HK-2 (cell line): Measurements from ENCODE around the gene NAV2.
"Not testable (repeated sequence)": the region's sequence is repeated elsewhere in the genome, so short reads cannot be mapped to it uniquely, and the experiment has no call there.

Experiments used
- DNase-seq: peaks from one replicate; pipeline ENCODE4 v3.0.0-alpha.2; 2018; ENCODE audit not compliant: unreplicated experiment

Gene NAV2

DNA sequence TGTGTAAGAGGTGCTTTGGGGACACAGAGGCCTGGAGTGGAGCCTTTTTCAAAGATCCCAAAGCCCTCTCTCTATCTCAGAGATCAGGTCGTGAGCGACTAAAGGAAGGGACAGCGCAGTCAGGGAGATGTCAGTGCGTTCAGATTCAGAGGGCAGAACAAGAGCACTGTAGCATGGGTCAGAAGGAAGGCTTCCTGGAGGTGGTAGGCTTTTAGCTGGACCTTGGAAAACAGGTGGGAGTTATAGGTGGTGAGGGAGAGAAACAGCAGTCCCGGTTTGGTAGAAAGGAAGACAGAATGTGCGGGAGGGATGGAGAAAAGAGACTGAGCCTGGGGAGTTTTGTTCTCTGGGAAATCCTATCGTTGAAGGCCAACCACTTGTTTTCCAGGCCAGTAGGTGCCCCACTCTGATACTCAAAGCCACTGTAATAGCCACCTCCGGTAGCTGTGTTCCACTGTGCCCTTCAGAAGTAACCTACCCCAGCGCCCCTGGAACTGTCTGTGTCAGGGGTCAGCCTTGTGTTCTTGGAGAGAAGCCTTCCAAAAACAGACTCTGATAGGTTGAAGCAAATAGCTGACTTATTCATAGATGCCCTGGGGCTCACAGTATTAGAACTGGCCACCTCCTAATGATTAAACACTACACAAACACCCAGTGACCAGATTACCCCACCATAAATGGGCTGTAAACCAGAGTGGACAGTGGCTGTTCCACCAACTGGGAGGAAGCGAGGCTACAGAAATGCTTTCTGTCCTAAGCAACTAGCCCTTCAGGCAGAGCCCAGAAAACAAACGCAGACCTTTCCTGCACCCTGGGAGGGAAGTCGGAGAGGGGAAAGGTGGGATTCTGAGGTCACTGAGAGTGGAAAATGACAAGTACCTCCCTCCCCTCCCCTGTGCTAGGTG is 289.9 kb downstream of the NAV2 start:
- DNase-seq = no peak

DNA sequence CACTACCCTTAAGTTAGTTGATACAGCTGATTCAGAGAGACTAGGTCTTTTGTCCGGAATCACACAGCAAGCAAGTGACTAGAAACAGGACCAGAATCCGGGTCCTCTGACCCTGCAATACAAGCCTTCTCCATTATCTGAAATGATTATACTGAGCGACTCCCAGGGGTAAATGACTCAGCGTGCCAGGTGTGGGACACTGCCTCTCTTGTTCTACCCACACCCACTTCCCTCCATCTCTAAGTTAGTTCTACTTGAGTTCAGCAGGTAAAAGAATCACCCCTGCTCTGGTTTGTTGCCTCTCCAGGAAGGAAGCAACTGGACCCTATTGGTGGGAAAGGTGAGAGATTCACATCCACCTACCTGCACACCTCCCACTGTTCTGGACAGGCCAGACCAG is 290.7 kb downstream of the NAV2 start:
- no peak for DNase-seq

DNA sequence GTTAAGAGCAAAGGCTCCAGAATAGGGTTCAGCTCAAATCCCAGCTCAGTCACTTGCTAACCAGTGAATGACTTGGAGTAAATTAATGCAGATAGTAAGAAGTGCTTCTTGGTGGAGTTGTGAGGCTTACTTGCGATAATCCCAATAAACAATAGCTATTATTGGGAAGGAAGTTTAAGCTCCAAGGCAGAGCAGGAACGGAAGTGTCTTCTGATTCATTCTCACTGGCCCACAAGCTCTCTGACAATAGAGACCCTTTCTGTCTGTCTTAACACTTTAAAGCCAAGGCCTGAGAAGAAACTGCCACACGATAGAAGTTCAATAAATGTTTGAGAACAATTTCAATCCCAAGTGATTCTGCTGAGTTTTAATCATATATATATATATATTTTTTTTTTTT is 292.2 kb downstream of the NAV2 start:
- DNase-seq = no peak

DNA sequence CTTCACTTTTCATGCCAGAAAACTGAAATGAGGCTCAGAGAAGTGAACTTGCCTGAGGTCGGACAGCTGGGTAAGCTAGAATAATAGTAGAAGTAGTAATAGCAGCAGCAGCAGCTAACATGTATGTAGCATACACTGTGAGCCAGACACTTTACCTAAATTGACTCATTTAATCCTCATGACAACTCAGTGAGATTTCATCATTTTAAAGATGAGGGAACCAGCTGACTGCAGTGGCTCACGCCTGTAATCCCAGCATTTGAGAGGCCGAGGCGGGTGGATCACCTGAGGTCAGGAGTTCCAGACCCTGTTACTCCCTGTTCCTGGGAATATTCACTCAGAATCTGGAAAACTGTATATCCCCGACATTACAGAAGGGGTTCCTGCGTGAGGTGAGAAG is 293.1 kb downstream of the NAV2 start:
- DNase-seq = no peak

DNA sequence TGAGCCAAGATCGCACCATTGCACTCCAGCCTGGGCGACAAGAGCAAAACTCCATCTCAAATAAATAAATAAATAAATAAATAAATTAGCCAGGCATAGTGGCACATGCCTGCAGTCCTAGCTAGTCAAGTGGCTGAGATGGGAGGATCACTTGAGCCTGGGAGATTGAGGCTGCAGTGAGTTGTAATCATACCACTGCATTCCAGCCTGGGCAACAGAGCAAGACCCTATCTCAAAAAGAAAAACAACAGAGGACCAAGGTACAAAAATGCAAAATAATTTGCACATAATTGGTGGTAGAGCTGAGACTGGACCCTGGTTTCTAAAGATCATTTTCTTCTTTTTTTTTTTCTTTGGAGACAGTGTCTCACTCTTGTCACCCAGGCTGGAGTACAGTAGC is 294.0 kb downstream of the NAV2 start:
- DNase-seq = not testable (repeated sequence)

DNA sequence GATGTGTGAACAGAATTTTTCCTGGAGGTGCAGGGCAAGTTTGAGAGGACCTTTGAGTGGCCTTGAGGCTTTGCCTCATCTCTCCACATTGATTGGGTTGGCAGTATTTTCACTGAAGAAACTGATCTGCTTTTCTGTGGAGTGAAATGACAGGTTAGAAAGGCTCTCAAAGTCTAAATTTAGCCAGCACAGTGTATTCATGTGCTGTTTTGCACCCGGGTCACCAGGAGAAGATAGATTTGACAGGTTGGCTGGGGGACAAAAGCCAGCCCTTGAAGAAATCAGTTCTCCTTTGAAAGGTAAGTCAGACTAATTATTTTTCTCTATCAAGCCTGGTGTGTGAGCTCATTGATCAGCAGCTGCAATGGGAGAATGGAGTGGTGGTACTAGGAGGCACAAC is 294.7 kb downstream of the NAV2 start:
- DNase-seq = no peak

DNA sequence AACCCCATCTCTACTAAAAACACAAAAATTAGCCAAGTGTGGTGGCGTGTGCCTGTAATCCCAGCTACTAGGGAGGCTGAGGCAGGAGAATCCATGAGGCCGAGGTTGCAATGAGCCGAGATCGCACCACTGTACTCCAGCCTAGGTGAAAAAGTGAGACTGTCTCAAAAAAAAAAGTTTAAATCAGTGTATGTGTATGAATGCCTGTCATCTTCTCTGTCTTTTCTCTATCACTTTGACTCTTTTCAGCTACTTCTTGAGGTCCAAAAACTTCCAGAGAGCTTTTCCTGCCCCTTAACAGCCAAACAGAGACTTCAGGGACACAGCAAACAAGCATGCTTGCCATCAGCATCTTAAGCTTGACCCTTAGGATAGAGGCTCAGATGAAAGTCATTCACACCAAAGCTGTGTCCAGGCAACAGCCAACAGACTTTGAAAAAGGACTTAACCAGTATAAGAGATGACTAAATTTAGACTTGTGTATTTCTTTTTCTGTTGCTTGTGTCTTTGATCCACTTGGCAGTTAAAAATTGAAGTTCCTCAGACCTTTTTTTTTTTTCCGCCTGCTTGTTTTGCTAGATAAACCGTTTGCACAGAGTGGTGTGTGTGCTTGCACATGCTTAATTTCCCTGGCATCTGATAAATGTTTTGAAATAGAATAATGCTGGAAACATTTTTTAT is 295.7 kb downstream of the NAV2 start:
- DNase-seq = no peak

DNA sequence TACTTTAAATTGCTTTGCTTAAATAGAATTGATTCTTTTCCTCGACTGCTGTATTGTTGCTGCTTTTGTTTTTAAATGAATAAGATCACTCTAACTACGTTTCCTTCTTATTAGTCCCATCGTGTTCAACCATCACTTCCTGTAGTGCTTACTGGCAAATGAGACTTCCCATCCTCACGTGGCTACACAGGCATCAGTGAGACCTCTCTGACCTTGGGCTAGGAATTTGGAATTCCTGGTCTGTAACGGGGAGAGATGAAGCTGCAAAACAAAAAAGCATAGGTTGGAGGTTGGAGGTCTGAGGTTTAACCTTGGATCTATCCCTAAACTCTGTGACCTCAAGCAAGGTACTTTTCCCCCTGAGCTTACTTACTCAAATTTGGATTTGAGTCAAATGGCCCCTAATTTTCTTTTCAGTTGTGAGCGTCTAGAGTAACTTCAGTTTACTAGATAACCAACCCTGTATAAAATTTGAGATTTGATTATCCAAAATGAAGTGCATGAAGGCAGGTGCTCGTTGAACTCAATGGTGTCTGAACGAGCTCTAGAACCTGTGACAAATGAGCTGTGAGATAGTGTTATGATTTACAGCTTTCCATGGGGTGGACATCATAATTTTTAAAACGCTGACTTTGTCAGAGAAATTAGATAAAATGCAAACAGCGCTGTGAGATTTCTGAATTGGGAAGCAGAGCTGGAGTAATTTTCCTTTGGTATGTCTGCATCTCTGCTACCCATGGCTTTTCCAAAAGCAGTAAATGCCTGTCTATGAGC is 296.4 kb downstream of the NAV2 start:
- DNase-seq = no peak

DNA sequence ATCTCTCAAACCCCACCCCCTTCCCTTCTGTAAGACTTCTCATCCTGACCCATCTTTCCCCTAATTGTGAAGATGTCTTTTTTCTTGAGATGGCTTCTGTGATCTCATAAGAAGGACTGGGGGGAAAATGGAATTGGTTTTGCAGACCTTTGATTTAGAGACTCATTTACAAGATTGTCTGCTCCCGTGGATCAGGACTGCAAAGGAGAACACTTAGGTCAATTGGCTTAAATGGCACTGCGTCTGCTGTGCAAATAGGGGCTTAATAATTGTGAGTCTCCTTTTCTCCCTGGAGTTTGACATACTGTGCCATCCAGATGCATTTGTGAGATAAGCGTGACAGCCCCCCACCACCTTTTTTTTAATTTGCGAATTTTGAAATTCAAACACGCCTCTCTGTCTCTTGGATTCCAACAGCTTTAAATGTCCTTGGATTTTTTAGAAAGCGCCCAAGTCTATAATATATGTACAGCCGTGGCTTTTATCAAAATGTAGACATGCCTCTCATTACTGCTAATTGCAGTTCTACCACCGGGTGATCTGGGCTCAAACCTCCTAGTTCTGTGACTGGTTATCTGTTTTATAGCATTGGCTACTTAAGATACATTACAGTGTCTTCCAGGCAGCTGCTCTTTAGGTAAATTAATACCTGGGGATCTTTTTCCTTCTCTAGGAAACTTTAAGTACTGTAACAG is 297.7 kb downstream of the NAV2 start:
- no peak for DNase-seq

DNA sequence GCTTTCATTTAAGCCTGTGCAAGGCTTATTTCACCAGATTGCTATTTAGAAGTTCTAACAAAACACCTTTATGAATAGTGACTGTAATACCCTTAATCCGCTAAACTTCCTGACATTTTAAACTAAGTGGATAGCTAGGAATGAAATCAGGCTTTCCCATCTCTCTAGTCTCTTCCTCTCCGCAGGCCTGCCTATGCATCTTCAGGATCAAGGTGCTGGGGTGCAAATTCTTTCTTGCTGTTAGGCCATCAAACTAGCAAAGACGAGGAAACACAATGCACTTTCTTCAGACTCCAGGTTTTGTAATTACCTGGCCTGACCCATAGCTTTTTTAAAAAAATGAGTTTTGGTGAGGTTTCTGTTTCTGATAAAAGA is 298.2 kb downstream of the NAV2 start:
- no peak for DNase-seq

DNA sequence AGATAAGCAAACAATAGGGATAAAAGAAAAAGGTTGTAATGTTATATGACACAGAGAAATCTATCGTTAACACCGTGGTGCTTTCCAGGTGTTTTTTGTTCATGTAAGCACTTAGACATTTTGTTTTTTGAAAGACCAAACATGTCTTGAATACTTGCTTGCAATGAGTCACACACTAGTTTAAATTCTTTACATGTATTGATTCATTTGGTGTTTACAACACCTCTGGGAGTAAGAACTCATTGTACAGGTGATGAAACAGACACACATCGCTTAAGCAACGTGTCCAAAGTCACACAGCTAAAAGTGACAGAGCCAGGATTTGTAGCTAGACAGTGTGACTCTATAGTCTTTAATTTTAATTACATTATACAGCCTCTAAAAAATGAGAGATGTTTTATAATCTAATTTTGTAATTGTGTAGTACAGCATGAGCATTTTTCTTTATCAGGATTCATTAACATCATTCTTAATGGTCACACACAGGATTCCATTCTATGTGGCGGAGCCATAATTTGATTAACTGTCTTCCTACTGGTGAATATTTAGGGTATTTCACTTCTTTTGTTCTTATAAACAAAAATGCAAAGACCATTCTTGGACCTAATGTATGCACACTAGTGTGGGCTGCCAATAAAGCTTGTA is 298.8 kb downstream of the NAV2 start:
- no peak for DNase-seq

DNA sequence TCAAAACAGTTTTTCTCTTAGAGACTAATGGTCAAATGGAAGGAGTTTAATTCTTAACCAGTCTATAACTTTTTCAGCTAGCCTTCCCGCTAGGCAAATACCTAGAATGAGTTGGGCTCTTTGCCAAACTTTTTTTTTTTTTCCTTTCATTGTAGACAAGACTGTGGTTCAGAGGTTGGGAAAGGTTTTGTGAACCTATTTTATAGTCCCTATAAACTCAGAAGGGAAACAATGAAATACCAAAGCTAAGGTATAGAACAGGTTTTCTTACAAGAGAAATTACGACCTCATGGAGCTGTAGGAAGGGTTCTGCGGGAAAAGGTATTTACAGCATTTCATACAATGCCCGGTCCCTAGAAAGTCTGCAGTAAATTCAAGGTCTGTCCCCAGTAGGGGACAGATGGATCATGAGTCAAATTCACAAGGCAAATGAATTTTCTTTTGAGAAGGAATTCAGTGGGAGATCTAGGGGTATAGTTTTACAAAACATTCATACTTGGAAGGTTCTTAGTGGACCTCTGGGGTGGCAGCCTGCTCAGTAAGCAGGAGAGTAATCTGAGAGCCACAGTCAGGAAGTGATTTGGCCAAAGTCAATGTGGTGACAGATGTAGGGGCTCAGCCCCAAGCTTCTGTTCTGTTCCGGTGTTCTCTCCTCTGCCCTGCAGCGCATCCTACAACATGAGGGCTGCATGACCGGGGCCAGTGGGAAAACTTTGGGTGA is 300.9 kb downstream of the NAV2 start:
- no peak for DNase-seq

DNA sequence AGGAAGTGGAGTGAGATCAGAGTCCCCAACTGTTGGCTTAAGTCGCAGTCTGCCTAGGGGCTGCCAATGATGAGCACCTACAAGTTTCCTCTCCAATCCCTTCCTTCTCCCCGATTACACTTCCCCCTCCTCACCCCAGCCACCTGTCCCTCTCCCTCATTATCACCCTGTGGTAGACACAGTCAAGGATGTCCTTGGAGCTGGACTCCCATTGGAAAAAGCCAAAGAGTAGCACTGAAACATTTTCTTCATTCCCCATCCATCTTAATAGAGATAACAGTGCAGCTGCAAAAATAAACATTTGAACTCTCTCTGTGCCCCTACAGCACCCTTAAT is 301.4 kb downstream of the NAV2 start:
- no peak for DNase-seq

DNA sequence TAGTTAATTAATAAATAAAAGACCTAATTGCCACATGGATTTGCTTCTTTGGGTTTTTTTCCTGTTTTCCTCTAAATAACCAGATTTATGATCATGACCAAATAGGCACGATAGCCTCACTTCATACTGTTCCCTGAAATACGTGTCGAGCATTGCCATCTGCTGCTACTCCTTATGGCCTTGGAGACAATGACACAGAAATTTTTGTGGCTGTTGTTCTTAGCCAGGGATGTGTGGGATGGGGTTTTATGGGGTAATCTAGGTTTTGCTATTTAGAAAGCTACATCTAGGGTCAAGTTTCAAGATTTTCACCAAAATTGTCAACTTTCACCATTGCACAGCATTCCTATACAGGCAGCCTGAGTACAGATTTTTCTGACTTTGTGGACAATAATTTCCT is 302.5 kb downstream of the NAV2 start:
- DNase-seq = no peak

DNA sequence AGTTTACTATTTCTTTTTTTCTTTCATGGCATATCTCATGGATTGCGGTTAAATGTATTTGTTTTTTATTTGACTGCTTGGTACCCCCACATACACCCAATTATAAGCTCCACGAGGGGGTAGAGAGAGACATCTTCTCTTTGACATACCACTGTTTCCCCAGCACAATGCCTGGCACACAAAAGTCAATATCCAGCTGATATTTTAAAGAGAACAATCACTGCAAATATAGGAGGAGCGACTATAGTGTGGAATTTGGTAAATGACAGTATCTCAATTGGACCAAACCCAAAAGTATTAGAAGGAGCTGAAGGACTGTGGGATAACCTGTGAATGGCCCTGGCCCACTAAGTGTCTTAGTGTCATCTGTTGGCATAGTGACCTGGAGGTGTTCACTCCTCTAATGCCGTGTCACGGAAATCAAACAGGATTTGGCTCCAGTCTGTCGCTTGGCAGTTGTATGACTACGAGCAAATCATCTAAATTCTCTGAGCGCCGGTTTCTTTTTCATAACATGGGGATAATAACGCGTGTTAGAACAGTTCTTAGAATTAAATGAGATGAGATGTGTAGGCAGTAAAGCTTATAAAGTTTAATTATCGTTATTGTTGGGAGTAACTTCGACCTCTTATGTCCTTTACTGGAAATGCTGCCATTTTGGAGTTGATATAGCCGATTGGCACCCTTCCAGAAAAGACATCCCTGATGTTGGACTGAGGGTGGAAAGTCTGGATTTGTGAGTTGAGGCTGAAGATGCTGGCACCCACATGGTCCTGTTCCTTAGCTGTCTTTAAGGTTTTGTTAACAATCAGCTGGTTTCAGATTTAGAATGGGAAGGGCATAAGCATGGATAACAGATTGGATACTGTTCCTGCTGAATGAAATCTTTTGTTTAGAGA is 303.1 kb downstream of the NAV2 start:
- DNase-seq = no peak

DNA sequence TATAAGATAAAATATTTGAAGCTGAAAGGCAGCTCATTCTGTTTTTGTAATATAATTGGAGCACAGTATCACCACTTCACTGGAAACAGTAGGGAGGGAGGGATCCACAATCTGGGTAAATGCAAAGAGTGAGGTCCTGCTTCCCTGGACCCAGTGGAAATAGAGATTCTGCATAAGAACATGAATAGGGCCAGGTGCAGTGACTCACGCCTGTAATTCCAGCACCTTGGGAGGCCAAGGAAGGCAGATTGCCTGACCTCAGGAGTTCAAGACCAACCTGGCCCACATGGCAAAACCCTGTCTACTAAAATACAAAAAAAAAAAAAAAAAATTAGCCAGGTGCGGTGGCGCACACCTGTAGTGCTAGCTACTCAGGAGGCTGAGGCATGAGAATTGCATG is 303.9 kb downstream of the NAV2 start:
- no peak for DNase-seq

DNA sequence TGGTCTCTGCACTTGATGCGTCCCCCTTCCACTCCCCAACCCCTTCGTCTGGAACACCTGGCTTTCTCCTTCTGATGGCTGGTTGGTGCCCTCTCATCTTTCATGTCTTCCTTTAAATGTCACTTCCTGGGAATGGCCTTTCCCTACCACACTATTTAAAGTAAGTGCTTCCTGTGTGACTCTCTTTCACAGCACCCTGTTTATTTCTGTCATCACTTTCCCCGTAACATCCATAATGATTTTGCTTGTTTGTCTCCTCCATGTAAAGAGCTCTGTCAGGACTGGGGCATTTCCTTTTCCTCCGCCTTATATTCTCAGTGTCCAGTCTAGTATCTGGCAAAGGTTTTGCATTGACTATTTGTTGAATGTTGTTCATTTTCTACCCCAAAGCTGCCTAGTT is 304.7 kb downstream of the NAV2 start:
- no peak for DNase-seq

DNA sequence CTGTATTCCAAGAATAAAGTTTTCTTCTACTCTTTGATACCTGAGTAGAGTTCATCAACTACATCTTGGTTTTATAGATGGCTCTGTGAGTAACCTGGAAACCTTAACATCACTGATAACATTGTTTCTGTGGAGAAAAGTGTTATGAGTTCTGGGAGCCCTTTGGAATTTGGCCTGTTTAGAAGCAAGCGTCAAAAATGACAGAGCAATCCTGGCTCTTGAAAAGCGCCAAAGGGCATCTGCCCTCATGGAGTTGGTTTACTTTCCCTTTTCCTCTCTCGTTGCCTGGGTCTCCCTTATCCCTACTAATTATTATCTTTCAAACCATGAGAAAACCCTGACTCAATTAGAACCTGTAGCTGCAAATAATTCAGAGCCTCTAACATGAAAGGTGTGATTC is 307.6 kb downstream of the NAV2 start:
- DNase-seq = no peak

DNA sequence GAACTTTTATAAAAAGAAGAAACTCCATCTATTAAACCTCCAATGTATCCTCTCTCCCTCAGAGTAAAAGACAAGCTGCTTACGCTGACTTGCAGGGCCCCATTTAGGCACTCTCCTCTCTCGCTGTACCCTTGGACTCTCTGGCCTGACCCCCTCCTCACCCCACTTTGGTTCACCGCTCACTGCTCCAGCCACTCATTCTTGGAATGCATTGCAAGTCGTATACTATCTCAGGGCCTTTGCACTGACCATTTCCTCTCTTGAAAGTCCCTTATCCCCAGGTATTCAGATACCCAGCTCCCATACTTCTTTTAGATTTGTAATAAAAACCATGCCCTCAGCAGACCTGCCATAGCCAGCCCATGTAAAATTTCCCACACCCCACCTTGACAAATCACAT is 308.1 kb downstream of the NAV2 start:
- no peak for DNase-seq

DNA sequence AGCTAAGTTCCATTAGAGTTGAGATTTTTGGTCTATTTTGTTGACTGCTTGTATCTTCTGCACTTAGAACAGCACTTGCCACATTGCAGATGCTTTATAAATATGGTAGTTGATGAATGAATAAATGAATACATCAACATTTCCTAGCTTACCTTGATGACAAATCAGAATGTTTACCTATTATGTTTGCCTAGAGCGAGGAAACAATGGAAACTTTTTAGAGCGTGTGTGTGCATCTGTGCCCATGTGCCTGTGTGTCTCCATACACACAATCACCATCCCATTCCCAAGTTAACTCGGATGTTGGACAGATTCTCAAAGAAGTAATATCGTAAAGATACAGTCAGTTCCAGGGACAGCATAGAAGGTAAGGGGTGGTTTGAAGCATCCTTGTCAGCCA is 308.6 kb downstream of the NAV2 start:
- DNase-seq = no peak
